Activated T-cell treated with anti-CD3 and anti-CD28 coated beads, Interleukin-2, amount 50 U/mL, for 24 hours (primary cell): ENCODE data around the gene ULBP2.
"Not testable (repeated sequence)": the region's sequence is repeated elsewhere in the genome, so short reads cannot be mapped to it uniquely, and the experiment has no call there.

Experiments
- DNase-seq: peaks from one replicate; pipeline ENCODE4 v3.0.0-alpha.2; 2020
- H3K27ac Mint-ChIP-seq: 2 replicates; pipeline ENCODE4 v1.8.0; 2020; ENCODE audit warnings: mild to moderate bottlenecking, mixed read lengths
- H3K27me3 Mint-ChIP-seq: 2 replicates; pipeline ENCODE4 v1.8.0; 2020; ENCODE audit warnings: mixed read lengths
- H3K36me3 Mint-ChIP-seq: 2 replicates; pipeline ENCODE4 v1.8.0; 2020; ENCODE audit warnings: low read depth, mixed read lengths
- H3K4me1 Mint-ChIP-seq: 2 replicates; pipeline ENCODE4 v1.8.0; 2020; ENCODE audit warnings: low read depth, mixed read lengths
- H3K4me3 Mint-ChIP-seq: 2 replicates; pipeline ENCODE4 v1.8.0; 2020; ENCODE audit warnings: mild to moderate bottlenecking, moderate library complexity, mixed read lengths
- H3K9me3 Mint-ChIP-seq: 2 replicates; pipeline ENCODE4 v1.8.0; 2020; ENCODE audit warnings: mixed read lengths

ULBP2 gene

DNA sequence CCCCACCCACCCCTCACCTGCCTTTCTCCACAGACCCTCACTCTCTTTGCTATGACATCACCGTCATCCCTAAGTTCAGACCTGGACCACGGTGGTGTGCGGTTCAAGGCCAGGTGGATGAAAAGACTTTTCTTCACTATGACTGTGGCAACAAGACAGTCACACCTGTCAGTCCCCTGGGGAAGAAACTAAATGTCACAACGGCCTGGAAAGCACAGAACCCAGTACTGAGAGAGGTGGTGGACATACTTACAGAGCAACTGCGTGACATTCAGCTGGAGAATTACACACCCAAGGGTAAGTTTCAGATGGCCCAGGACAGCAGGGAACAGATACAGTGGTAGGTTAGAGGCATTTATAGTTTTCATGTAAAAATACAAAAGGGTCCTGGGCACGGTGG, 3.5 kb downstream of the ULBP2 start:
- not testable (repeated sequence) for H3K36me3 Mint-ChIP-seq, H3K9me3 Mint-ChIP-seq, DNase-seq, H3K27ac Mint-ChIP-seq, H3K4me3 Mint-ChIP-seq
- Mint-ChIP-seq H3K4me1 (peaks cover 16% of the 10 kb centered on the region), H3K27me3 (peaks cover 62% of the 10 kb centered on the region)

DNA sequence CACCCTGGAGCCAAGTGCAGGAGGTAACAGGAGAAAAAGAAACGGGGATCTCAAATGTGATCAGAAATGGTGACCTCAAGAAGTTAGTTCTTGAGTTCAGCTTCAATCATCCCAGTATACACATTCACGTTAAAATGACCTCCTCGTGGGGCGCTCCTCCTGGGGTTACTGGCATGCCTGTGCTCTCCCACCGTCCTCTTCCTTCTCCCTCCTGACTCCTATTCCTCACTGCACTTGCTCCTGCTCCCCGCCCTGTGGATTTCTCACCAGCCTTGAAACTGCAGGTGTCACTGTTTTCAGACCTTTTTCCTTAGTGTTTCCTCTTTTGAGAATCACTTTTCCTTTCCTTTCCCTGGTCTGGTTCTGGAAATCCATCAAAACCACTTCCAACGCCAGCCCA, 4.8 kb downstream of the ULBP2 start:
- not testable (repeated sequence) for H3K9me3 Mint-ChIP-seq, H3K36me3 Mint-ChIP-seq, H3K27ac Mint-ChIP-seq, H3K4me1 Mint-ChIP-seq, DNase-seq, H3K4me3 Mint-ChIP-seq
- H3K27me3 Mint-ChIP-seq: peaks cover 64% of the 10 kb centered on the region

DNA sequence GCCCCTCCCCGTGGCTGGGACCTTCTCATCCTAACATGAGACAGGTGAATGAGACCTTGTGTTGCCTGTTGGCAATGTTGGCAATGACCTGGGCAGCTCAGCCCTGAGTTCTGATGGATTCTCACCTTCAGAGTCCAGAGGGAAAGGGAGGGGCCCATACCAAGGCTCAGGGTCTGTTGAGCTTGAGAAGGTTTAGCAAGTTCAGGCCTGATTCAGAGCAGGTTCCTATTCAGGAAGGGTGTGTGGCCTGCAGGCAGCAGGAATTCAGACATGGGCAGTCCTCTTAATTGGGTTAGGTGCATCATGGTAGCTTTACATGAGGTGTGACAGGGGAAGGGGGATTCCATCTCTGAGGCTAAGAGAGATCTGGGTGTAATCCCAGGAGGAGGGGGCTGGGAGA, 5.7 kb downstream of the ULBP2 start:
- peaks cover 66% of the 10 kb centered on the region for H3K27me3 Mint-ChIP-seq
- not testable (repeated sequence) for H3K27ac Mint-ChIP-seq, H3K4me3 Mint-ChIP-seq, H3K9me3 Mint-ChIP-seq, DNase-seq, H3K4me1 Mint-ChIP-seq, H3K36me3 Mint-ChIP-seq

- no peaks in the 10 kb centered on the region for H3K36me3 Mint-ChIP-seq
These were observed 6.2 kb downstream of the ULBP2 start for GRCh38 chr6:149948011-149948410.

DNA sequence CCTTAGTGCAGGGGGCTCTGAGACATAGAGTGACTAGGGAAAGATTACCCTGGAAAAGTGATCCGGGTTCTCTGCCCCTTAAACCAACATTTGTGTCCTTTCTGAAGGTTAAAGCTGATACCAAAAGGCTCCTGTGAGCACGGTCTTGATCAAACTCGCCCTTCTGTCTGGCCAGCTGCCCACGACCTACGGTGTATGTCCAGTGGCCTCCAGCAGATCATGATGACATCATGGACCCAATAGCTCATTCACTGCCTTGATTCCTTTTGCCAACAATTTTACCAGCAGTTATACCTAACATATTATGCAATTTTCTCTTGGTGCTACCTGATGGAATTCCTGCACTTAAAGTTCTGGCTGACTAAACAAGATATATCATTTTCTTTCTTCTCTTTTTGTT, 6.8 kb downstream of the ULBP2 start:
- peaks cover 68% of the 10 kb centered on the region for H3K27me3 Mint-ChIP-seq
- H3K4me3 Mint-ChIP-seq: no peak overlapping the region
- no peak for DNase-seq
- H3K27ac Mint-ChIP-seq: no peak overlapping the region
- no peaks in the 10 kb centered on the region for H3K36me3 Mint-ChIP-seq
- H3K9me3 Mint-ChIP-seq: no peaks in the 10 kb centered on the region
- peaks cover 1% of the 10 kb centered on the region for H3K4me1 Mint-ChIP-seq

More at GRCh38 chr6:149948011-149948410, 6.2 kb downstream of the ULBP2 start:
- DNase-seq: no peak
- Mint-ChIP-seq H3K9me3 (no peaks in the 10 kb centered on the region), H3K27ac (no peak overlapping the region), H3K4me3 (no peak overlapping the region), H3K27me3 (peaks cover 66% of the 10 kb centered on the region), H3K4me1 (no peaks in the 10 kb centered on the region)

- Mint-ChIP-seq H3K27me3 (peaks cover 70% of the 10 kb centered on the region), H3K4me1 (peaks cover 8% of the 10 kb centered on the region)
These were observed 8.6 kb downstream of the ULBP2 start for GRCh38 chr6:149950423-149950822.

DNA sequence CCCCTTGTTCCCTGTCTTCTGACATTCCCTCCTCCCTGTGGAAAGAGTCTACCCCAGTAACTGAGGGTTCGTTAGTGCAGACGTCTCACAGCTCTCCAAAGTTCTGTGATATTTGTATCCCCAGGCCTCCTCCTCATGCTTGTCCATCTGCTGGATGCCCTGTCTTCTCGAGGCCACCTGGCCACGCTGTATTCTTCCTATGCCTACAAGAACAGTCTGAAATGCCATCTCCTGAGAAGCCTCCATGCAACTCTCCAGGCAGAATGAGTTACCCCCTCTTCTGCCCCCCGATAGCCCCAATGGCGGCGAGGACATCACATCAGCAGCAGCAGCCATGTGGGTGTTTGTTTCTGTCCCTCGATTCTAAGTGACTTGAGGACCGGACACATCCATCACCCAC, 9.3 kb downstream of the ULBP2 start:
- no peaks in the 10 kb centered on the region for H3K9me3 Mint-ChIP-seq
- no peak overlapping the region for H3K4me3 Mint-ChIP-seq
- DNase-seq: no peak
- H3K36me3 Mint-ChIP-seq: no peaks in the 10 kb centered on the region
- H3K4me1 Mint-ChIP-seq: peaks cover 8% of the 10 kb centered on the region
- H3K27ac Mint-ChIP-seq: no peak overlapping the region
- peaks cover 77% of the 10 kb centered on the region for H3K27me3 Mint-ChIP-seq

More at GRCh38 chr6:149950423-149950822, 8.6 kb downstream of the ULBP2 start:
- DNase-seq: no peak
- no peaks in the 10 kb centered on the region for H3K36me3 Mint-ChIP-seq
- no peaks in the 10 kb centered on the region for H3K9me3 Mint-ChIP-seq
- H3K27ac Mint-ChIP-seq: no peak overlapping the region
- H3K4me3 Mint-ChIP-seq: no peak overlapping the region

GRCh38 chr6:149951626-149952025, 9.8 kb downstream of the ULBP2 start:
- H3K27me3 Mint-ChIP-seq: peaks cover 75% of the 10 kb centered on the region
- H3K27ac Mint-ChIP-seq: no peak overlapping the region
- no peaks in the 10 kb centered on the region for H3K36me3 Mint-ChIP-seq
- peaks cover 8% of the 10 kb centered on the region for H3K4me1 Mint-ChIP-seq
- no peak overlapping the region for H3K4me3 Mint-ChIP-seq
- DNase-seq: no peak
- H3K9me3 Mint-ChIP-seq: no peaks in the 10 kb centered on the region

GRCh38 chr6:149953390-149953789, 11.6 kb downstream of the ULBP2 start:
- H3K4me3 Mint-ChIP-seq, H3K9me3 Mint-ChIP-seq, H3K36me3 Mint-ChIP-seq, DNase-seq, H3K27ac Mint-ChIP-seq, H3K4me1 Mint-ChIP-seq: not testable (repeated sequence)
- peaks cover 74% of the 10 kb centered on the region for H3K27me3 Mint-ChIP-seq

GRCh38 chr6:149953934-149954327, 12.1 kb downstream of the ULBP2 start:
- not testable (repeated sequence) for H3K4me3 Mint-ChIP-seq, H3K4me1 Mint-ChIP-seq, H3K9me3 Mint-ChIP-seq, H3K36me3 Mint-ChIP-seq, DNase-seq, H3K27ac Mint-ChIP-seq
- peaks cover 76% of the 10 kb centered on the region for H3K27me3 Mint-ChIP-seq

DNA sequence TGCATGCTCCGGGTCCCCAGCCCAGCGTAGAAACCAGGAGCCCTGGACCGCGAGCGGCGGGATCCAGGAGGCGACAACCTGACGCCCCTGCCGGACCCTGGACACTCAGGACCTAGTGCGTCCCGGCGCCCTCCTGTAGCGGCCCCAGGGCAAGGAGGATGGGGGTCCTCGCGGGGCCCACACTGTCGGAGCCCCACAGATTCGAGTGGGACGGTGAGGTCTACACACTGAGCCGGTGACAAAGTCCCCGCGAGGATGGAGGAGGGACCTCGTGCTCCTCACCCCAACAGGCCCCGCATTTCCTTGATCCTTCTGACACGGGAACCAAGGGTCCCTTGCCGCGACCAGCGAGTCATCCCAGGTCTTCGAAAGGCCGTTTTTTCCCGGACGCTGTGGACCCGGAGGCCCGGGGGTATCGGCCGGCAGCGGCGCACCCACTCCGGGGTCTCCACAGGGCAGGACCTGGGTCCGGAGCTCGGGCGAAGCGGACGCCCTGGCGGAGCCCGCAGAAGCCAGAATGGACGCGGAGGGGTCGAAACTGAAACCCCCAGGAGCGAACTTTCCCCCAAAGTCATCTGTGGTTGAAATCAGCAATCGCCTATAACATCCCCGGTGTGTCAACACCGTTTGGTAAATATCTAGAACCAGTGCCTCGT, 12.6 kb downstream of the ULBP2 start:
- not testable (repeated sequence) for H3K36me3 Mint-ChIP-seq, H3K9me3 Mint-ChIP-seq, H3K4me3 Mint-ChIP-seq, DNase-seq, H3K4me1 Mint-ChIP-seq, H3K27ac Mint-ChIP-seq
- H3K27me3 Mint-ChIP-seq: peaks cover 78% of the 10 kb centered on the region

DNA sequence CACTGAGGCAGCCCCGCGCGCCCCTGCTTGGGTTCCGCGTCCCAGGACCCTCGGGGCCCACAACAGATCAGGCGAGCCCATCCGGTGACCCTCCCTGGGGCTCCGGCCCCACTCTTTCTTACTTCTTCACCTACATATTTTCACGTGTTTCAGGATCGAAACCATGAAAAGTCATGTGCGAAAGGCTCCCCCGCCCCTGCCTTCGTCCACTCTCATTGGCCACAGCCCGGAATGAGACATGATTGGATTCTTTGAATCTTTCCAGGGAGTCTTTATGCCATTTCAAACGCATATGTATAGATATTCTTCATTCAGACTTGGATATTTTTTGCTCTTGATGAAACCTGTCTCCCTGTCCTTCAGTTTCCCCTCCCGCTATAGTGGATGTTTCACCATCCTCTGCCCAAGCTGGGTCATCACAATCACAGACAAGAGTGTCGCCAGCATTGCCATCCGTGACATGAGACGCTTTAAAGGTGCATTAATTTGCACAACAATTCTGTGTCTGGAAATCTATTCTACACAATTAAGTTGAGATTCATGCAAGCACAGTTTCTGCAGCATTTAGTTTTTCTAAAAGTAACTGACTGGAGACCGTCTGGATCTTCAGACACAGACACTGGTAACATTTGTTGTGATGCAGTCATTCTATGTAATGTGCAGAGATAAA, 13.3 kb downstream of the ULBP2 start:
- peaks cover 78% of the 10 kb centered on the region for H3K27me3 Mint-ChIP-seq
- H3K9me3 Mint-ChIP-seq, H3K36me3 Mint-ChIP-seq, H3K4me3 Mint-ChIP-seq, H3K27ac Mint-ChIP-seq, DNase-seq: not testable (repeated sequence)
- H3K4me1 Mint-ChIP-seq: peaks cover 12% of the 10 kb centered on the region

GRCh38 chr6:149955654-149956317, 14.0 kb downstream of the ULBP2 start:
- peaks cover 12% of the 10 kb centered on the region for H3K4me1 Mint-ChIP-seq
- H3K9me3 Mint-ChIP-seq, H3K4me3 Mint-ChIP-seq, H3K36me3 Mint-ChIP-seq, DNase-seq, H3K27ac Mint-ChIP-seq: not testable (repeated sequence)
- H3K27me3 Mint-ChIP-seq: peaks cover 78% of the 10 kb centered on the region

DNA sequence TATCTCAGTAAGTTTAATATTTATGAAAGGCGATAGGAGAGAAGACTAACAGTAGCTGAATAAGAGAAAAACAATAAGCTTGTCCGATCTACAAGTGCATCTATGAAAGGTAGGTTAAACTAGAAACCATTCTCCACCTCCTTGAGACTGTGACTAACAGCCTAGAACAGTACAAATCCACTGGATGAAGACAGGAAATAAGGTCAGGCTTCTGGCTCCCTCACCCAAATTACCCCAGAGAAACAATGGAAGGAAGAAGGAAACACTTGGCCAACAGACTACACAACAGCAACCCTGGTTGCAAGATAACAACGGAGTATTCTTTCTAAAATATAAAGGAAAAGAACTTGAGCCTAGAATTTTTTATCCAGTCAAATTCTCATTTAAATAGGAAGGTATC, 16.3 kb downstream of the ULBP2 start:
- not testable (repeated sequence) for H3K9me3 Mint-ChIP-seq, H3K4me3 Mint-ChIP-seq, H3K36me3 Mint-ChIP-seq, H3K27ac Mint-ChIP-seq, DNase-seq
- Mint-ChIP-seq H3K27me3 (peaks cover 78% of the 10 kb centered on the region), H3K4me1 (peaks cover 18% of the 10 kb centered on the region)

DNA sequence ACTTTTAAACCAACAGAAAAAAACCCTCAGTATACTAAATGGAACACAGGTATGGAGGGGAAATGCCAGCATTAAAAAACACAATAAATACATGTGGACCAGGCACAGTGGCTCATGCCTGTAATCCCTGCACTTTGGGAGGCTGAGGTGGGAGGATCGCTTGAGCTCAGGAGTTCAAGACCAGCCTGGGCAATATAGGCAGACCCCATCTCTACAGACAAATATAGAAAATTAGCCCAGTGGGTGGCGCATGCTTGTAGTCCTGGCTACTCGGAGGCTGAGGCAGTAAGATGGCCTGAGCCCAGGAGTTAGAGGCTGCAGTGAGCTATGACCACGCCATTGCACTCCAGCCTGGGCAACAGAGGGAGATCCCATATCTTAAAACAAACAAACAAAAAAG, 18.0 kb downstream of the ULBP2 start:
- not testable (repeated sequence) for H3K9me3 Mint-ChIP-seq, DNase-seq, H3K36me3 Mint-ChIP-seq, H3K27ac Mint-ChIP-seq, H3K4me3 Mint-ChIP-seq
- H3K27me3 Mint-ChIP-seq: peaks cover 87% of the 10 kb centered on the region
- H3K4me1 Mint-ChIP-seq: peaks cover 32% of the 10 kb centered on the region
